ENCODE results near the gene NKX6-2.
"Not testable (repeated sequence)": the region's sequence is repeated elsewhere in the genome, so short reads cannot be mapped to it uniquely, and the experiment has no call there.

Gene NKX6-2

GRCh38 chr10:132793871-132794849 lies 8.2 kb upstream of the NKX6-2 start:
- ChIA-PET POLR2A (no interaction called here), CTCF (no interaction called here)
- H3K27me3 ChIP-seq (replicated peaks in 2 of 5; ENCODE audit: control insufficient read depth in 4 of 5, insufficient read depth in 5 of 5, low read length in 4 of 5) = peaks cover 0 to 56% (median 6%) of the 10 kb centered on the region in 5 experiments
- no peak for DNase-seq
- H3K4me3 ChIP-seq (ENCODE audit: control insufficient read depth in 1 of 7, extremely low read depth in 1 of 7, insufficient read depth in 4 of 7, low read depth in 2 of 7, low read length in 6 of 7) = no peak overlapping the region
- H3K36me3 ChIP-seq (ENCODE audit: control insufficient read depth in 4 of 4, insufficient read depth in 4 of 4, low read length in 3 of 4) = no peaks in the 10 kb centered on the region
- WGBS (ENCODE audit: insufficient coverage) = 77% methylated on average over 49 of the region's 57 CpGs
- H3K4me1 ChIP-seq (ENCODE audit: control extremely low read depth in 1 of 4, control insufficient read depth in 4 of 4, insufficient read depth in 4 of 4, low read length in 3 of 4) = no peaks in the 10 kb centered on the region
- H3K27ac ChIP-seq (ENCODE audit: insufficient read depth in 1 of 2, low read depth in 1 of 2, low read length in 2 of 2, poor library complexity in 1 of 2, severe bottlenecking in 2 of 2) = no peak overlapping the region
- peaks cover 0 to 7% (median 0%) of the 10 kb centered on the region in 5 experiments for H3K9me3 ChIP-seq (ENCODE audit: control extremely low read depth in 1 of 5, control insufficient read depth in 4 of 5, insufficient read depth in 2 of 5, low read depth in 1 of 5, low read length in 4 of 5)

DNA sequence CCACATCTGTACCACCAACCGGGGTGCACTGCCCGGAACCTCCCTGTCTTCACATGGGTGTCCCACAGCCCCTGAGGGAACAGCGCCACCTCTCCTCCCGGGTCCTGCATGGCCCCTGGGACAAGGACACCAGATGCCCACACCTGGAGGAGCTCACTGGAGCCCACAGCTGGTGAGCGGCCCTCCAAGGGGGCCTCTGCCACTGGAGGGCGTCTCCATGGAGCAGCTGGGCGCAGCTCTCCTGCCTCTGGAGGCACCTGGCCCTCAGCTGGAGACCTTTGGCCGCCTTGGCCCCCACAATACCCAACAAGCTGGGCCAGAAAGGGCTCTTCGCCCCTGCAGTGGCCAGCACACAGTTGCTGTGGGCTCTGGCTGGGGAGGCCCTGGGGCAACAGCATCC lies 7.3 kb upstream of the NKX6-2 start:
- 91% methylated on average over 8 of the region's 9 CpGs for WGBS (ENCODE audit: insufficient coverage)
- no peaks in the 10 kb centered on the region for H3K36me3 ChIP-seq (ENCODE audit: control insufficient read depth in 4 of 4, insufficient read depth in 4 of 4, low read length in 3 of 4)
- no peak overlapping the region for H3K27ac ChIP-seq (ENCODE audit: insufficient read depth in 1 of 2, low read depth in 1 of 2, low read length in 2 of 2, poor library complexity in 1 of 2, severe bottlenecking in 2 of 2)
- H3K9me3 ChIP-seq (ENCODE audit: control extremely low read depth in 1 of 5, control insufficient read depth in 4 of 5, insufficient read depth in 2 of 5, low read depth in 1 of 5, low read length in 4 of 5) = peaks cover 0 to 7% (median 0%) of the 10 kb centered on the region in 5 experiments
- H3K27me3 ChIP-seq (replicated peaks in 2 of 5; ENCODE audit: control insufficient read depth in 4 of 5, insufficient read depth in 5 of 5, low read length in 4 of 5) = peaks cover 0 to 65% (median 6%) of the 10 kb centered on the region in 5 experiments
- CTCF ChIA-PET = no interaction called here
- H3K4me3 ChIP-seq (ENCODE audit: control insufficient read depth in 1 of 7, extremely low read depth in 1 of 7, insufficient read depth in 4 of 7, low read depth in 2 of 7, low read length in 6 of 7) = no peak overlapping the region
- POLR2A ChIA-PET = no interaction called here
- DNase-seq = no peak
- peaks cover 0 to 2% (median 0%) of the 10 kb centered on the region in 4 experiments for H3K4me1 ChIP-seq (ENCODE audit: control extremely low read depth in 1 of 4, control insufficient read depth in 4 of 4, insufficient read depth in 4 of 4, low read length in 3 of 4)

GRCh38 chr10:132792796-132793195 lies 6.8 kb upstream of the NKX6-2 start:
- Histone ChIP-seq H3K9me3 (ENCODE audit: control extremely low read depth in 1 of 5, control insufficient read depth in 4 of 5, insufficient read depth in 2 of 5, low read depth in 1 of 5, low read length in 4 of 5) (peaks cover 0 to 7% (median 0%) of the 10 kb centered on the region in 5 experiments), H3K27ac (ENCODE audit: insufficient read depth in 1 of 2, low read depth in 1 of 2, low read length in 2 of 2, poor library complexity in 1 of 2, severe bottlenecking in 2 of 2) (no peak overlapping the region), H3K4me1 (ENCODE audit: control extremely low read depth in 1 of 4, control insufficient read depth in 4 of 4, insufficient read depth in 4 of 4, low read length in 3 of 4) (peaks cover 0 to 6% (median under 1%) of the 10 kb centered on the region in 4 experiments), H3K36me3 (ENCODE audit: control insufficient read depth in 4 of 4, insufficient read depth in 4 of 4, low read length in 3 of 4) (no peaks in the 10 kb centered on the region), H3K27me3 (replicated peaks in 2 of 5; ENCODE audit: control insufficient read depth in 4 of 5, insufficient read depth in 5 of 5, low read length in 4 of 5) (peaks cover 0 to 69% (median 6%) of the 10 kb centered on the region in 5 experiments), H3K4me3 (ENCODE audit: control insufficient read depth in 1 of 7, extremely low read depth in 1 of 7, insufficient read depth in 4 of 7, low read depth in 2 of 7, low read length in 6 of 7) (no peak overlapping the region)
- ChIA-PET CTCF (no interaction called here), POLR2A (no interaction called here)
- DNase-seq = no peak
- WGBS (ENCODE audit: insufficient coverage) = 88% methylated on average over 15 of the region's 17 CpGs

DNA sequence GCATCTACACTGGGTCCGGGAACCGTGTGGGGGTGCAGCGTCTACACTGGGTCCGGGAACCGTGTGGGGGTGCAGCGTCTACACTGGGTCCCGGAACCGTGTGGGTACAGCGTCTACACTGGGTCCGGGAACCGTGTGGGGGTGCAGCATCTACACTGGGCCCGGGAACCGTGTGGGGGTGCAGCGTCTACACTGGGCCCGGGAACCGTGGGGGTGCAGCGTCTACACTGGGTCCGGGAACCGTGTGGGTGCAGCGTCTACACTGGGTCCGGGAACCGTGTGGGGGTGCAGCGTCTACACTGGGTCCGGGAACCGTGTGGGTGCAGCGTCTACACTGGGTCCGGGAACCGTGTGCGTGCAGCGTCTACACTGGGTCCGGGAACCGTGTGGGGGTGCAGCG lies 6.2 kb upstream of the NKX6-2 start:
- DNase-seq; H3K9me3 ChIP-seq (ENCODE audit: control extremely low read depth in 1 of 5, control insufficient read depth in 4 of 5, insufficient read depth in 2 of 5, low read depth in 1 of 5, low read length in 4 of 5); H3K27ac ChIP-seq (ENCODE audit: insufficient read depth in 1 of 2, low read depth in 1 of 2, low read length in 2 of 2, poor library complexity in 1 of 2, severe bottlenecking in 2 of 2); POLR2A ChIA-PET; CTCF ChIA-PET; H3K4me3 ChIP-seq (ENCODE audit: control insufficient read depth in 1 of 7, extremely low read depth in 1 of 7, insufficient read depth in 4 of 7, low read depth in 2 of 7, low read length in 6 of 7); H3K36me3 ChIP-seq (ENCODE audit: control insufficient read depth in 4 of 4, insufficient read depth in 4 of 4, low read length in 3 of 4): not testable (repeated sequence)
- 97% methylated on average over 27 of the region's 33 CpGs for WGBS (ENCODE audit: insufficient coverage)
- Histone ChIP-seq H3K4me1 (ENCODE audit: control extremely low read depth in 1 of 4, control insufficient read depth in 4 of 4, insufficient read depth in 4 of 4, low read length in 3 of 4) (peaks cover 0 to 12% (median 3%) of the 10 kb centered on the region in 4 experiments), H3K27me3 (replicated peaks in 2 of 5; ENCODE audit: control insufficient read depth in 4 of 5, insufficient read depth in 5 of 5, low read length in 4 of 5) (peaks cover 0 to 75% (median 6%) of the 10 kb centered on the region in 5 experiments)

- H3K36me3 ChIP-seq (ENCODE audit: control insufficient read depth in 4 of 4, insufficient read depth in 4 of 4, low read length in 3 of 4) = no peaks in the 10 kb centered on the region
- H3K27me3 ChIP-seq (replicated peaks in 2 of 5; ENCODE audit: control insufficient read depth in 4 of 5, insufficient read depth in 5 of 5, low read length in 4 of 5) = peaks cover 0 to 77% (median 10%) of the 10 kb centered on the region in 5 experiments
- peaks cover 0 to 20% (median 8%) of the 10 kb centered on the region in 4 experiments for H3K4me1 ChIP-seq (ENCODE audit: control extremely low read depth in 1 of 4, control insufficient read depth in 4 of 4, insufficient read depth in 4 of 4, low read length in 3 of 4)
- DNase-seq = no peak
- ChIA-PET CTCF (interaction anchor here (1.4 kb wide), 1 partner anchor 97 kb away, joined by 4 read pairs; no protein-coding TSS in a partner anchor), POLR2A (no interaction called here)
- WGBS (ENCODE audit: insufficient coverage) = 60% methylated on average over 21 of the region's 31 CpGs
- peaks cover 0 to 7% (median 0%) of the 10 kb centered on the region in 5 experiments for H3K9me3 ChIP-seq (ENCODE audit: control extremely low read depth in 1 of 5, control insufficient read depth in 4 of 5, insufficient read depth in 2 of 5, low read depth in 1 of 5, low read length in 4 of 5)
- H3K27ac ChIP-seq (ENCODE audit: insufficient read depth in 1 of 2, low read depth in 1 of 2, low read length in 2 of 2, poor library complexity in 1 of 2, severe bottlenecking in 2 of 2) = no peak overlapping the region
- H3K4me3 ChIP-seq (ENCODE audit: control insufficient read depth in 1 of 7, extremely low read depth in 1 of 7, insufficient read depth in 4 of 7, low read depth in 2 of 7, low read length in 6 of 7) = no peak overlapping the region
Measured at GRCh38 chr10:132790934-132791829, 5.2 kb upstream of the NKX6-2 start.

GRCh38 chr10:132790470-132790869 lies 4.5 kb upstream of the NKX6-2 start:
- H3K9me3 ChIP-seq (ENCODE audit: control extremely low read depth in 1 of 5, control insufficient read depth in 4 of 5, insufficient read depth in 2 of 5, low read depth in 1 of 5, low read length in 4 of 5) = peaks cover 0 to 7% (median 0%) of the 10 kb centered on the region in 5 experiments
- peaks cover 0 to 24% (median 9%) of the 10 kb centered on the region in 4 experiments for H3K4me1 ChIP-seq (ENCODE audit: control extremely low read depth in 1 of 4, control insufficient read depth in 4 of 4, insufficient read depth in 4 of 4, low read length in 3 of 4)
- H3K27ac ChIP-seq (ENCODE audit: insufficient read depth in 1 of 2, low read depth in 1 of 2, low read length in 2 of 2, poor library complexity in 1 of 2, severe bottlenecking in 2 of 2) = no peak overlapping the region
- no peak for DNase-seq
- no peak overlapping the region for H3K4me3 ChIP-seq (ENCODE audit: control insufficient read depth in 1 of 7, extremely low read depth in 1 of 7, insufficient read depth in 4 of 7, low read depth in 2 of 7, low read length in 6 of 7)
- peaks cover 0 to 81% (median 10%) of the 10 kb centered on the region in 5 experiments for H3K27me3 ChIP-seq (replicated peaks in 2 of 5; ENCODE audit: control insufficient read depth in 4 of 5, insufficient read depth in 5 of 5, low read length in 4 of 5)
- ChIA-PET CTCF (interaction anchor here (1.4 kb wide), 1 partner anchor 96 kb away, joined by 4 read pairs; no protein-coding TSS in a partner anchor), POLR2A (no interaction called here)
- H3K36me3 ChIP-seq (ENCODE audit: control insufficient read depth in 4 of 4, insufficient read depth in 4 of 4, low read length in 3 of 4) = no peaks in the 10 kb centered on the region
- WGBS (ENCODE audit: insufficient coverage) = 66% methylated on average over 3 of the region's 7 CpGs
